H7 (cell line): ENCODE data around the gene DONSON. TPM values are rescaled to one million over a fixed set of nuclear protein-coding genes. Genes with fewer than 3 reads are reported as not detected.

Source experiments
- DNase-seq: peaks from one replicate; pipeline ENCODE4 v3.0.0; 2012
- H3K27me3 ChIP-seq: 2 replicates; pipeline ENCODE4 v1.6.0; 2011; ENCODE audit warnings: mild to moderate bottlenecking, low read length; ENCODE audit not compliant: control insufficient read depth, insufficient read depth
- H3K36me3 ChIP-seq: replicated peaks from 2 replicates; pipeline ENCODE4 v1.5.1; 2011; ENCODE audit warnings: low read length; ENCODE audit not compliant: control insufficient read depth, insufficient read depth
- H3K4me3 ChIP-seq: 2 replicates; pipeline ENCODE4 v1.5.1; 2011; ENCODE audit warnings: low read depth, mild to moderate bottlenecking, control low read depth, low read length, moderate library complexity; ENCODE audit not compliant: insufficient read depth
- total RNA-seq: library from RNA; depleted of rRNA; stranded (reverse); fragments of >200 nt; shearing (Covaris generic); gene quantifications from 2 replicates; pipeline ENCODE4 v1.2.3, GENCODE V29; 2014

DONSON gene
- total RNA-seq, 1 experiment from 2014 or later, result 37.6 TPM

GRCh38 chr21:33554236-33554981 lies 34.1 kb downstream of the DONSON start:
- H3K4me3 ChIP-seq, result no peak overlapping the region
- H3K27me3 ChIP-seq, result no peaks in the 10 kb centered on the region
- H3K36me3 ChIP-seq, result peaks cover 61% of the 10 kb centered on the region
- no peak for DNase-seq

- DNase-seq, result no peak
- Histone ChIP-seq H3K4me3 (no peak overlapping the region), H3K36me3 (peaks cover 60% of the 10 kb centered on the region), H3K27me3 (no peaks in the 10 kb centered on the region)
Measured at GRCh38 chr21:33552999-33553598, 35.4 kb downstream of the DONSON start.

GRCh38 chr21:33552093-33552998 lies 36.1 kb downstream of the DONSON start:
- peaks cover 55% of the 10 kb centered on the region for H3K36me3 ChIP-seq
- no peaks in the 10 kb centered on the region for H3K27me3 ChIP-seq
- no peak overlapping the region for H3K4me3 ChIP-seq
- no peak for DNase-seq

- H3K27me3 ChIP-seq, result no peaks in the 10 kb centered on the region
- no peak for DNase-seq
- no peak overlapping the region for H3K4me3 ChIP-seq
- H3K36me3 ChIP-seq, result peaks cover 54% of the 10 kb centered on the region
Measured at GRCh38 chr21:33551664-33552063, 36.8 kb downstream of the DONSON start.

- no peak overlapping the region for H3K4me3 ChIP-seq
- no peak for DNase-seq
- H3K36me3 ChIP-seq, result peaks cover 56% of the 10 kb centered on the region
- H3K27me3 ChIP-seq, result no peaks in the 10 kb centered on the region
Measured at GRCh38 chr21:33550772-33551660, 37.5 kb downstream of the DONSON start.

GRCh38 chr21:33549848-33550771 lies 38.4 kb downstream of the DONSON start:
- DNase-seq, result no peak
- Histone ChIP-seq H3K36me3 (peaks cover 53% of the 10 kb centered on the region), H3K27me3 (no peaks in the 10 kb centered on the region), H3K4me3 (no peak overlapping the region)

GRCh38 chr21:33546086-33546485 lies 42.4 kb downstream of the DONSON start:
- DNase-seq, result no peak
- H3K36me3 ChIP-seq, result peaks cover 23% of the 10 kb centered on the region
- no peaks in the 10 kb centered on the region for H3K27me3 ChIP-seq
- no peak overlapping the region for H3K4me3 ChIP-seq

GRCh38 chr21:33544451-33545195 lies 43.9 kb downstream of the DONSON start:
- no peak for DNase-seq
- H3K4me3 ChIP-seq, result peak overlapping the region; percentile 96
- no peaks in the 10 kb centered on the region for H3K27me3 ChIP-seq
- peaks cover 11% of the 10 kb centered on the region for H3K36me3 ChIP-seq

- H3K27me3 ChIP-seq, result no peaks in the 10 kb centered on the region
- H3K4me3 ChIP-seq, result peak overlapping the region; percentile 96
- H3K36me3 ChIP-seq, result peaks cover 13% of the 10 kb centered on the region
- no peak for DNase-seq
Measured at GRCh38 chr21:33543505-33544129, 44.9 kb downstream of the DONSON start.

- Histone ChIP-seq H3K4me3 (peak within 1 kb of the TSS; percentile 96), H3K36me3 (peaks cover 13% of the 10 kb centered on the region), H3K27me3 (no peaks in the 10 kb centered on the region)
- DNase-seq, result peak; percentile 97
Measured at GRCh38 chr21:33542640-33543504, 45.6 kb downstream of the DONSON start, which contains the start of gene SON. SON (plus strand) TSS chr21:33543038; CDS start chr21:33543093, 55 bp downstream.

GRCh38 chr21:33541756-33542639 lies 46.5 kb downstream of the DONSON start, which contains the start of gene GART:
GART (minus strand) TSS chr21:33542117; CDS start chr21:33539315, 2,802 bp downstream.
- Histone ChIP-seq H3K4me3 (peak within 1 kb of the TSS; percentile 96), H3K36me3 (peaks cover 15% of the 10 kb centered on the region), H3K27me3 (no peaks in the 10 kb centered on the region)
- DNase-seq, result peak; percentile 92
